A673 (cell line): ENCODE measurements around the gene TP53BP2. TPM values are rescaled to one million over a fixed set of nuclear protein-coding genes. Genes with fewer than 3 reads are reported as not detected.
A peak's percentile ranks its signal among the peaks of the same experiment; 100 is the strongest.
"Not testable (repeated sequence)": the region's sequence is repeated elsewhere in the genome, so short reads cannot be mapped to it uniquely, and the experiment has no call there.

Source experiments
- BruUV-seq: library from RNA; stranded (reverse); fragments of 400-500 nt; replicated peaks from 2 replicates; lab custom pipeline; 2021; lab: Mats Ljungman, UMichigan
- CTCF ChIA-PET: fragments of 300-600 bp; sonication (Branson Sonifier 250); formaldehyde crosslinking; loops from one replicate; lab custom pipeline; 2022; ENCODE audit warnings: antibody characterized with exemption; lab: Charles Lee
- POLR2A ChIA-PET: fragments of 300-600 bp; sonication (Branson Sonifier 250); formaldehyde crosslinking; loops from one replicate; lab custom pipeline; 2022; ENCODE audit warnings: antibody characterized with exemption; ENCODE audit not compliant: low non-redundant PET; lab: Charles Lee
- DNase-seq: peaks from one replicate; pipeline ENCODE4 v3.0.0-alpha.2; 2015; ENCODE audit warnings: low spot score
- H3K27ac ChIP-seq: fragments of 200-600 bp; sonication (generic); 2 replicates; pipeline ENCODE4 v1.5.1; 2016; ENCODE audit warnings: mixed run types, low read depth, mild to moderate bottlenecking, mixed read lengths, antibody characterized with exemption, low read length; ENCODE audit not compliant: poor library complexity, severe bottlenecking
- H3K27me3 ChIP-seq: fragments of 200-600 bp; sonication (generic); replicated peaks from 2 replicates; pipeline ENCODE4 v1.6.1; 2017; ENCODE audit warnings: mixed run types, low read depth, mild to moderate bottlenecking, mixed read lengths, antibody characterized with exemption, low read length; ENCODE audit not compliant: insufficient read depth, poor library complexity
- H3K36me3 ChIP-seq: fragments of 200-600 bp; sonication (generic); 2 replicates; pipeline ENCODE4 v1.6.1; 2016; ENCODE audit warnings: mixed run types, mild to moderate bottlenecking, mixed read lengths, antibody characterized with exemption, low read length; ENCODE audit not compliant: insufficient read depth, poor library complexity, severe bottlenecking
- H3K4me1 ChIP-seq: fragments of 200-600 bp; sonication (generic); 2 replicates; pipeline ENCODE4 v1.6.1; 2017; ENCODE audit warnings: mixed run types, mild to moderate bottlenecking, mixed read lengths, antibody characterized with exemption, low read length; ENCODE audit not compliant: insufficient read depth, poor library complexity, severe bottlenecking
- H3K4me3 ChIP-seq: fragments of 200-600 bp; sonication (generic); 2 replicates; pipeline ENCODE4 v1.5.1; 2016; ENCODE audit warnings: low read depth, mixed run types, mild to moderate bottlenecking, mixed read lengths, low read length; ENCODE audit not compliant: poor library complexity, severe bottlenecking
- H3K9me3 ChIP-seq: fragments of 200-600 bp; sonication (generic); 2 replicates; pipeline ENCODE4 v1.6.1; 2016; ENCODE audit warnings: mixed run types, low read depth, mild to moderate bottlenecking, mixed read lengths, antibody characterized with exemption, low read length; ENCODE audit not compliant: poor library complexity, severe bottlenecking
- EZH2 ChIP-seq: fragments of 200-600 bp; sonication (generic); IDR thresholded peaks from 2 replicates; pipeline ENCODE4 v1.6.1; 2017; ENCODE audit warnings: borderline replicate concordance, low read depth, mild to moderate bottlenecking, mixed read lengths, antibody characterized with exemption, low read length; ENCODE audit not compliant: poor library complexity, severe bottlenecking
- intact Hi-C: fragments of 100-400 bp; cut with micrococcal nuclease; formaldehyde crosslinking; loops from one replicate; pipeline ENCODE4 v1.10.0; 2022; ENCODE audit not compliant: unreplicated experiment
- total RNA-seq: library from RNA; stranded (reverse); gene quantifications from 2 replicates; pipeline ENCODE4 v1.2.3, GENCODE V29; 2021
- TF ChIP-seq, protein P1 (sequence below): fragments of 300-800, 200-600 bp; sonication (generic); conservative IDR thresholded peaks from 2 replicates; pipeline ENCODE4 v1.5.1; 2017; ENCODE audit warnings: low read depth, mild to moderate bottlenecking, antibody characterized with exemption, low read length, moderate library complexity, mixed read lengths

TP53BP2 gene
- total RNA-seq, 1 experiment from 2014 or later = 93.3 TPM

- Histone ChIP-seq H3K9me3 (no peaks in the 10 kb centered on the region), H3K27ac (no peak overlapping the region), H3K27me3 (no peaks in the 10 kb centered on the region), H3K36me3 (peaks cover 50% of the 10 kb centered on the region), H3K4me3 (no peak overlapping the region), H3K4me1 (no peaks in the 10 kb centered on the region)
- peak; percentile 61 for DNase-seq
- no TSS peak for BruUV-seq
- POLR2A ChIA-PET = interaction anchor here (0.6 to 0.7 kb wide), 2 partner anchors 34 to 1771 kb away, joined by 5 to 9 read pairs; no protein-coding TSS in a partner anchor
- CTCF ChIA-PET = interaction anchor here (1.0 to 1.6 kb wide), 2 partner anchors 34 to 239 kb away, joined by 3 to 4 read pairs; partner anchors contain the start of gene TP53BP2
- intact Hi-C loops = loop anchor here (10.0 kb wide), 2 partner anchors 303 to 523 kb away; partner anchors contain the start of genes FBXO28 and NVL
- TF ChIP-seq, protein P1, sequence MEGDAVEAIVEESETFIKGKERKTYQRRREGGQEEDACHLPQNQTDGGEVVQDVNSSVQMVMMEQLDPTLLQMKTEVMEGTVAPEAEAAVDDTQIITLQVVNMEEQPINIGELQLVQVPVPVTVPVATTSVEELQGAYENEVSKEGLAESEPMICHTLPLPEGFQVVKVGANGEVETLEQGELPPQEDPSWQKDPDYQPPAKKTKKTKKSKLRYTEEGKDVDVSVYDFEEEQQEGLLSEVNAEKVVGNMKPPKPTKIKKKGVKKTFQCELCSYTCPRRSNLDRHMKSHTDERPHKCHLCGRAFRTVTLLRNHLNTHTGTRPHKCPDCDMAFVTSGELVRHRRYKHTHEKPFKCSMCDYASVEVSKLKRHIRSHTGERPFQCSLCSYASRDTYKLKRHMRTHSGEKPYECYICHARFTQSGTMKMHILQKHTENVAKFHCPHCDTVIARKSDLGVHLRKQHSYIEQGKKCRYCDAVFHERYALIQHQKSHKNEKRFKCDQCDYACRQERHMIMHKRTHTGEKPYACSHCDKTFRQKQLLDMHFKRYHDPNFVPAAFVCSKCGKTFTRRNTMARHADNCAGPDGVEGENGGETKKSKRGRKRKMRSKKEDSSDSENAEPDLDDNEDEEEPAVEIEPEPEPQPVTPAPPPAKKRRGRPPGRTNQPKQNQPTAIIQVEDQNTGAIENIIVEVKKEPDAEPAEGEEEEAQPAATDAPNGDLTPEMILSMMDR = peak; percentile 63
- no peak for TF ChIP-seq EZH2
Measured at GRCh38 chr1:223811634-223812101, 34.1 kb downstream of the TP53BP2 start.

DNA sequence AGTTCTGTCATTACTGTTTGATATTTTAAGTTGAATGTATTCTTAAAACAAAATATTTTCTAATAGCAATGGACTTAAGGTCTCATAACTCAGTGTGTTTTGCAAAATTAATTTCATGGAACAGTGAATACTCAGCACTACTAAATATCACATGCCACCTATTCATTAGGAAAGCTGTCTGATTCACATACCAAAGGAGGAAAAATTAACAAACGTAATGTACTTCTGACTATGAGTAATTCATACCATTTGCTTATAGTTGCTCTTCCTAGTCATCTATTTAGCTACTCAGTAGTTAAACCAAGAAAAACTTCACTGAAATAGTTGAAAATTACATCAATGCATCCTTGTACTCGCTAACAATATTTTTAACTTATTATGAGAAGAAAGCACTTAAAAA lies 35.2 kb downstream of the TP53BP2 start:
- Histone ChIP-seq H3K27me3 (no peaks in the 10 kb centered on the region), H3K9me3 (no peaks in the 10 kb centered on the region), H3K4me1 (no peaks in the 10 kb centered on the region), H3K36me3 (peaks cover 60% of the 10 kb centered on the region), H3K4me3 (no peak overlapping the region), H3K27ac (no peak overlapping the region)
- intact Hi-C loops = loop anchor here (10.0 kb wide), 2 partner anchors 304 to 524 kb away; partner anchors contain the start of genes FBXO28 and NVL
- no peak for DNase-seq
- ChIA-PET CTCF (no interaction called here), POLR2A (no interaction called here)
- no peak for TF ChIP-seq EZH2
- TF ChIP-seq, protein P1 = no peak
- BruUV-seq = no TSS peak

DNA sequence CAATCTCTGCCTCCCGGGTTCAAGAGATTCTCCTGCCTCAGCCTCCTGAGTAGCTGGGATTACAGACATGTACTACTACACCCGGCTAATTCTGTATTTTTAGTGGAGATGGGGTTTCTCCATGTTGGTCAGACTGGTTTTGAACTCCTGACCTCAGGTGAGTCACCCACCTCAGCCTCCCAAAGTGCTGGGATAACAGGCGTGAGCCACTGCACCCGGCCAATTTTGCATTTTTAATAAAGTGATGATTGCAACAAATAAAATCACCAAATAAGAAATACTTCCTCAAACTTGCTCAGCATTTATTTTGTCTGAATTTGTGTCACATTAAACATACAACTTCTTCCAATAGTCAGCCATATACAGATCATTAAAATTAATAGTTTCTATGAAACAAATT lies 35.8 kb downstream of the TP53BP2 start:
- BruUV-seq, CTCF ChIA-PET, H3K27me3 ChIP-seq, DNase-seq, H3K4me3 ChIP-seq, H3K27ac ChIP-seq, H3K9me3 ChIP-seq, H3K4me1 ChIP-seq: not testable (repeated sequence)
- intact Hi-C loops = loop anchor here (10.0 kb wide), 2 partner anchors 305 to 525 kb away; partner anchors contain the start of genes FBXO28 and NVL
- peaks cover 63% of the 10 kb centered on the region for H3K36me3 ChIP-seq
- POLR2A ChIA-PET = interaction anchor here (0.6 kb wide), 1 partner anchor 38 kb away, joined by 3 read pairs; no protein-coding TSS in a partner anchor

GRCh38 chr1:223803211-223803610 lies 42.5 kb downstream of the TP53BP2 start:
- peaks cover 82% of the 10 kb centered on the region for H3K36me3 ChIP-seq
- no peak for TF ChIP-seq EZH2
- TF ChIP-seq, protein P1 = no peak
- H3K4me3 ChIP-seq = no peak overlapping the region
- no peak for DNase-seq
- BruUV-seq = no TSS peak
- no peaks in the 10 kb centered on the region for H3K27me3 ChIP-seq
- CTCF ChIA-PET = no interaction called here
- POLR2A ChIA-PET = no interaction called here
- no peaks in the 10 kb centered on the region for H3K4me1 ChIP-seq
- intact Hi-C loops = no loop called here
- H3K27ac ChIP-seq = no peak overlapping the region
- H3K9me3 ChIP-seq = no peaks in the 10 kb centered on the region
